Osteoblast (primary cell): ENCODE measurements around the gene MYO5B. TPM values are rescaled to one million over a fixed set of nuclear protein-coding genes. Genes with fewer than 3 reads are reported as not detected.
A peak's percentile ranks its signal among the peaks of the same experiment; 100 is the strongest.

ENCODE experiments used
- DNase-seq: peaks from one replicate; pipeline ENCODE4 v3.0.0; 2011; ENCODE audit warnings: low spot score, mixed read lengths; ENCODE audit not compliant: insufficient read length; ENCODE audit errors: missing footprints
- H2AFZ ChIP-seq: 2 replicates; pipeline ENCODE4 v1.6.0; 2011; ENCODE audit warnings: mild to moderate bottlenecking, low read length
- H3K27ac ChIP-seq: 2 replicates; pipeline ENCODE4 v1.5.1; 2011; ENCODE audit warnings: mild to moderate bottlenecking, low read depth, low read length, moderate library complexity
- H3K27me3 ChIP-seq: 2 replicates; pipeline ENCODE4 v1.6.0; 2012; ENCODE audit warnings: mild to moderate bottlenecking, control low read depth, inconsistent platforms, low read length, moderate library complexity; ENCODE audit not compliant: insufficient read depth
- H3K36me3 ChIP-seq: 2 replicates; pipeline ENCODE4 v1.5.1; 2011; ENCODE audit warnings: mild to moderate bottlenecking, low read length, control low read depth, moderate library complexity; ENCODE audit not compliant: insufficient read depth
- H3K4me1 ChIP-seq: 2 replicates; pipeline ENCODE4 v1.5.1; 2011; ENCODE audit warnings: mild to moderate bottlenecking, low read length, control low read depth, moderate library complexity; ENCODE audit not compliant: insufficient read depth
- H3K4me2 ChIP-seq: 2 replicates; pipeline ENCODE4 v1.6.0; 2011; ENCODE audit warnings: mild to moderate bottlenecking, low read length; ENCODE audit not compliant: insufficient read depth
- H3K4me3 ChIP-seq: fragments of 200-600 bp; sonication (generic); 3 replicates; pipeline ENCODE4 v1.5.1; 2012; ENCODE audit warnings: mild to moderate bottlenecking, low read length, inconsistent platforms; ENCODE audit not compliant: insufficient read depth
- H3K79me2 ChIP-seq: 2 replicates; pipeline ENCODE4 v1.6.0; 2012; ENCODE audit warnings: mild to moderate bottlenecking, low read length, control low read depth, inconsistent platforms; ENCODE audit not compliant: insufficient read depth
- H3K9me3 ChIP-seq: 2 replicates; pipeline ENCODE4 v1.5.1; 2011; ENCODE audit warnings: low read depth, low read length, control low read depth
- H4K20me1 ChIP-seq: 2 replicates; pipeline ENCODE4 v1.6.0; 2012; ENCODE audit warnings: mild to moderate bottlenecking, low read length, control low read depth; ENCODE audit not compliant: insufficient read depth
- total RNA-seq: library from RNA; depleted of rRNA; stranded (reverse); fragments of >200 nt; gene quantifications from 2 replicates; pipeline ENCODE4 v1.2.3, GENCODE V29; 2012
- TF ChIP-seq, protein P1 (sequence below): IDR thresholded peaks from 2 replicates; pipeline ENCODE4 v1.5.1; 2011; ENCODE audit warnings: mild to moderate bottlenecking, low read depth, low read length, moderate library complexity; ENCODE audit errors: extremely low read depth

Gene MYO5B
- total RNA-seq, 1 donor: 0.36 TPM

DNA sequence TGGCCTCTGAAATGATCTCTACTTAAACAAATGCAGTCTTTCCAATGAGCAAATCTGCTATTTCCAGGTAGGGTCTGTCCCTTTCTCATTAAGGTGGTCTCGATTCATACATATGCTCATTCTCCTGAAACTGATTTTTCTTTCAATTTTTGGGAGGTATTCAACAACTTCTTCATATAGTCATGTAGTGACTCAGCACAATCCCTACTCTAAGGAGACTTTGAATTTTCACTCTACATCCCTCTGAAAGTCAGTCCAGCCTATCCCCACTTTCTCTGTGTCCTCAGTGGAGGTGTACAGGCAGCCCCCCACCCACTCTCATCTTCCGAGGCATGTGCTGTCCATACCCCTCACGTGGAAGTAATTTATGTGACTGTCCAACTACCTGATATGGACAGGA is 281.7 kb downstream of the MYO5B start:
- Histone ChIP-seq H3K4me3 (no peak overlapping the region), H3K4me2 (no peak overlapping the region), H4K20me1 (no peaks in the 10 kb centered on the region), H3K27ac (no peak overlapping the region), H3K79me2 (no peaks in the 10 kb centered on the region), H3K27me3 (peaks cover 3% of the 10 kb centered on the region), H3K4me1 (no peaks in the 10 kb centered on the region), H3K9me3 (no peaks in the 10 kb centered on the region), H2AFZ (no peak overlapping the region), H3K36me3 (no peaks in the 10 kb centered on the region)
- DNase-seq: no peak
- TF ChIP-seq, protein P1, sequence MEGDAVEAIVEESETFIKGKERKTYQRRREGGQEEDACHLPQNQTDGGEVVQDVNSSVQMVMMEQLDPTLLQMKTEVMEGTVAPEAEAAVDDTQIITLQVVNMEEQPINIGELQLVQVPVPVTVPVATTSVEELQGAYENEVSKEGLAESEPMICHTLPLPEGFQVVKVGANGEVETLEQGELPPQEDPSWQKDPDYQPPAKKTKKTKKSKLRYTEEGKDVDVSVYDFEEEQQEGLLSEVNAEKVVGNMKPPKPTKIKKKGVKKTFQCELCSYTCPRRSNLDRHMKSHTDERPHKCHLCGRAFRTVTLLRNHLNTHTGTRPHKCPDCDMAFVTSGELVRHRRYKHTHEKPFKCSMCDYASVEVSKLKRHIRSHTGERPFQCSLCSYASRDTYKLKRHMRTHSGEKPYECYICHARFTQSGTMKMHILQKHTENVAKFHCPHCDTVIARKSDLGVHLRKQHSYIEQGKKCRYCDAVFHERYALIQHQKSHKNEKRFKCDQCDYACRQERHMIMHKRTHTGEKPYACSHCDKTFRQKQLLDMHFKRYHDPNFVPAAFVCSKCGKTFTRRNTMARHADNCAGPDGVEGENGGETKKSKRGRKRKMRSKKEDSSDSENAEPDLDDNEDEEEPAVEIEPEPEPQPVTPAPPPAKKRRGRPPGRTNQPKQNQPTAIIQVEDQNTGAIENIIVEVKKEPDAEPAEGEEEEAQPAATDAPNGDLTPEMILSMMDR: no peak

DNA sequence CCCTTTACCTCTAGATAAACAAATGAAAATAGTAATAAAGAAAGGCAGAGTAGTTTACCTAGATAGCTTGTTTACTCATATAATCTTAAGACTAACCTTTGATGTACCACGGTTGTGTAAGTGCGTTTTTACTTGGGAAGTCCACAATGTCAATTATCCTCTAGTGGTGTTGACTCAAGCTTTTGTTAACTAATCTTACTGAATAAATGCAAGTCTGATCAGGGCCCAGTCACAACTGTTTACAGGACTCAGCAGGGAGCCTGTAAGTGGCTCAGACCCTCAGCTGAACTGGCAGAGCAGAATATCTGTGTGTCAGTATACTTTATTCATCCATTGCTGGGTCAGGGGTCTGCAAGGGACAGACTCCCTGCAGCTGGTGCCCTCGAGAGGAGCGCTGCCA is 283.5 kb downstream of the MYO5B start:
- no peaks in the 10 kb centered on the region for H3K79me2 ChIP-seq
- DNase-seq: no peak
- no peaks in the 10 kb centered on the region for H4K20me1 ChIP-seq
- TF ChIP-seq, protein P1: no peak
- no peaks in the 10 kb centered on the region for H3K4me1 ChIP-seq
- H3K4me3 ChIP-seq: no peak overlapping the region
- H3K27me3 ChIP-seq: peaks cover 3% of the 10 kb centered on the region
- H3K9me3 ChIP-seq: no peaks in the 10 kb centered on the region
- no peaks in the 10 kb centered on the region for H3K36me3 ChIP-seq
- H3K27ac ChIP-seq: no peak overlapping the region
- no peak overlapping the region for H3K4me2 ChIP-seq
- H2AFZ ChIP-seq: no peak overlapping the region

DNA sequence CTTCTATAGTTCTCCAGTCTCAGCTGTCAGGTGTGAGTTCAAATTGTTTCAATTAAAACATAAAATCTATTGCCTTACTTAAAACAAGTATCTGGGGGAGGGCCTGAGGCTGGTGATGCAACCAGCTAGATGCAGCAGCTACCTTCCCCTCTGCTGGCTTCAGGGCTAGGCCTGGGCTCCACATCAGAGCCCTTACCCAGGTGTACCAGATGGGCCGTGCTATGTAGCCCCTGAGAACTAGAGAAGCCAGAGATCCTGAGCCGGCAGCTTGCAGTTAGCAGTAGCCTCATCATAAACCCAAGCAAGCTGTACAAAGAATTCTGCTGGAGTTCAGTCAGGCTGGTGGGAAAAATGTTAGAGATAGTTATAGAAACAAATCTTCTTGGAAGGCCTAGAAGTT is 284.0 kb downstream of the MYO5B start:
- Histone ChIP-seq H3K36me3 (no peaks in the 10 kb centered on the region), H3K4me1 (no peaks in the 10 kb centered on the region), H3K4me3 (no peak overlapping the region), H3K9me3 (no peaks in the 10 kb centered on the region), H3K4me2 (no peak overlapping the region), H4K20me1 (no peaks in the 10 kb centered on the region), H3K79me2 (no peaks in the 10 kb centered on the region), H3K27ac (no peak overlapping the region), H2AFZ (no peak overlapping the region), H3K27me3 (peaks cover 3% of the 10 kb centered on the region)
- no peak for DNase-seq
- TF ChIP-seq, protein P1: no peak

GRCh38 chr18:49910019-49910418 is 284.9 kb downstream of the MYO5B start:
- no peak overlapping the region for H3K4me2 ChIP-seq
- H3K36me3 ChIP-seq: no peaks in the 10 kb centered on the region
- peak; percentile 84 for DNase-seq
- TF ChIP-seq, protein P1: no peak
- no peaks in the 10 kb centered on the region for H3K79me2 ChIP-seq
- peaks cover 3% of the 10 kb centered on the region for H3K27me3 ChIP-seq
- no peaks in the 10 kb centered on the region for H3K9me3 ChIP-seq
- no peaks in the 10 kb centered on the region for H4K20me1 ChIP-seq
- H3K4me1 ChIP-seq: no peaks in the 10 kb centered on the region
- H3K27ac ChIP-seq: no peak overlapping the region
- H2AFZ ChIP-seq: no peak overlapping the region
- no peak overlapping the region for H3K4me3 ChIP-seq
